IPS-NIHi7 (cell line): Measurements from ENCODE around the gene SLC25A51.

ENCODE experiments used
- DNase-seq: peaks from one replicate; pipeline ENCODE4 v3.0.0; 2012; ENCODE audit warnings: mixed read lengths; ENCODE audit errors: extremely low spot score

SLC25A51 gene

GRCh38 chr9:37936965-37937364 is 33.0 kb upstream of the SLC25A51 start:
- DNase-seq = peak; percentile 52

GRCh38 chr9:37936376-37936775 is 32.4 kb upstream of the SLC25A51 start:
- DNase-seq = no peak

GRCh38 chr9:37935096-37935495 is 31.2 kb upstream of the SLC25A51 start:
- DNase-seq = no peak

GRCh38 chr9:37931592-37931991 is 27.7 kb upstream of the SLC25A51 start:
- no peak for DNase-seq

- DNase-seq = no peak
Measured at GRCh38 chr9:37929441-37929895, 25.5 kb upstream of the SLC25A51 start.

GRCh38 chr9:37928552-37929430 is 24.9 kb upstream of the SLC25A51 start:
- DNase-seq = no peak

- no peak for DNase-seq
Measured at GRCh38 chr9:37927601-37928551, 23.9 kb upstream of the SLC25A51 start.

- DNase-seq = no peak
Measured at GRCh38 chr9:37927132-37927531, 23.2 kb upstream of the SLC25A51 start.

GRCh38 chr9:37926737-37927118 is 22.8 kb upstream of the SLC25A51 start:
- no peak for DNase-seq

- DNase-seq = no peak
Measured at GRCh38 chr9:37925786-37926736, 22.1 kb upstream of the SLC25A51 start.

GRCh38 chr9:37925006-37925405 is 21.1 kb upstream of the SLC25A51 start:
- DNase-seq = no peak

GRCh38 chr9:37924538-37924937 is 20.6 kb upstream of the SLC25A51 start:
- DNase-seq = no peak

- DNase-seq = no peak
Measured at GRCh38 chr9:37923796-37924427, 20.0 kb upstream of the SLC25A51 start.

GRCh38 chr9:37923118-37923795 is 19.3 kb upstream of the SLC25A51 start:
- peak; percentile 43 for DNase-seq

GRCh38 chr9:37922363-37923117 is 18.6 kb upstream of the SLC25A51 start:
- DNase-seq = no peak

- no peak for DNase-seq
Measured at GRCh38 chr9:37921546-37922300, 17.8 kb upstream of the SLC25A51 start.

GRCh38 chr9:37921168-37921510 is 17.2 kb upstream of the SLC25A51 start:
- no peak for DNase-seq

GRCh38 chr9:37920471-37921167 is 16.7 kb upstream of the SLC25A51 start:
- DNase-seq = no peak
